HepG2 (cell line): ENCODE results near the gene FBLL1. TPM values are rescaled to one million over a fixed set of nuclear protein-coding genes. Genes with fewer than 3 reads are reported as not detected.
A peak's percentile ranks its signal among the peaks of the same experiment; 100 is the strongest.

Experiments used
- FOSL1 ChIP-seq: sonication (generic); formaldehyde crosslinking; IDR thresholded peaks from 2 replicates; pipeline ENCODE4 v1.9.0; 2021; ENCODE audit warnings: missing genetic modification reagents, borderline replicate concordance
- IRF2 ChIP-seq: IDR thresholded peaks from 2 replicates; pipeline ENCODE4 v1.6.1; 2018; ENCODE audit warnings: missing genetic modification reagents, missing compliant biosample characterization
- KLF6 ChIP-seq: IDR thresholded peaks from 2 replicates; pipeline ENCODE4 v1.8.0; 2016; ENCODE audit warnings: missing biosample characterization, missing genetic modification reagents
- MBD4 ChIP-seq: IDR thresholded peaks from 2 replicates; pipeline ENCODE4 v1.6.1; 2012; ENCODE audit warnings: low read length, inconsistent platforms, borderline replicate concordance
- MED1 ChIP-seq: sonication (generic); formaldehyde crosslinking; IDR thresholded peaks from 2 replicates; pipeline ENCODE4 v1.4.0; 2020; ENCODE audit warnings: missing genetic modification reagents
- MIXL1 ChIP-seq: IDR thresholded peaks from 2 replicates; pipeline ENCODE4 v1.6.1; 2016
- NRL ChIP-seq: sonication (generic); formaldehyde crosslinking; IDR thresholded peaks from 2 replicates; pipeline ENCODE4 v1.5.0; 2020; ENCODE audit warnings: missing genetic modification reagents, mild to moderate bottlenecking, moderate library complexity, borderline replicate concordance
- PAF1 ChIP-seq: IDR thresholded peaks from 2 replicates; pipeline ENCODE4 v1.6.1; 2016; ENCODE audit warnings: missing genetic modification reagents, missing compliant biosample characterization
- POGZ ChIP-seq: sonication (generic); formaldehyde crosslinking; IDR thresholded peaks from 2 replicates; pipeline ENCODE4 v1.4.0; 2020; ENCODE audit warnings: mild to moderate bottlenecking, missing genetic modification reagents
- THAP11 ChIP-seq: IDR thresholded peaks from 2 replicates; pipeline ENCODE4 v1.6.1; 2016; ENCODE audit warnings: missing biosample characterization, missing genetic modification reagents
- ZNF558 ChIP-seq: sonication (generic); formaldehyde crosslinking; IDR thresholded peaks from 2 replicates; pipeline ENCODE4 v1.9.0; 2022; ENCODE audit warnings: mild to moderate bottlenecking, missing genetic modification reagents, borderline replicate concordance
- ZNF747 ChIP-seq: sonication (generic); formaldehyde crosslinking; IDR thresholded peaks from 2 replicates; pipeline ENCODE4 v1.8.1; 2023; ENCODE audit warnings: missing genetic modification reagents, mild to moderate bottlenecking, borderline replicate concordance
- ZNF75D ChIP-seq: sonication (generic); formaldehyde crosslinking; IDR thresholded peaks from 2 replicates; pipeline ENCODE4 v1.8.1; 2023; ENCODE audit warnings: missing genetic modification reagents, mild to moderate bottlenecking, borderline replicate concordance
- ZNF839 ChIP-seq: sonication (generic); formaldehyde crosslinking; IDR thresholded peaks from 2 replicates; pipeline ENCODE4 v1.4.0; 2020; ENCODE audit warnings: missing genetic modification reagents, mild to moderate bottlenecking, borderline replicate concordance
- ZNF850 ChIP-seq: sonication (generic); formaldehyde crosslinking; conservative IDR thresholded peaks from 2 replicates; pipeline ENCODE4 v1.9.0; 2021; ENCODE audit warnings: mild to moderate bottlenecking, missing genetic modification reagents
- ZSCAN20 ChIP-seq: sonication (generic); formaldehyde crosslinking; IDR thresholded peaks from 2 replicates; pipeline ENCODE4 v1.4.0; 2020; ENCODE audit warnings: missing genetic modification reagents, mild to moderate bottlenecking, borderline replicate concordance
- ZSCAN29 ChIP-seq: sonication (generic); formaldehyde crosslinking; conservative IDR thresholded peaks from 2 replicates; pipeline ENCODE4 v1.4.0; 2020; ENCODE audit warnings: mild to moderate bottlenecking, missing genetic modification reagents
- ZSCAN9 ChIP-seq: IDR thresholded peaks from 2 replicates; pipeline ENCODE4 v1.6.1; 2016; ENCODE audit warnings: borderline replicate concordance
- polyA plus RNA-seq, 8 experiments: library from polyadenylated mRNA; depleted of rRNA in 3 of 8; stranded (reverse) in 7 of 8; unstranded in 1 of 8; fragments of >200 nt; fragmentation: Illumina TruSeq in 4 of 8; extraction: Trizol in 4 of 8; gene quantifications; 2 replicates each; pipeline versions ENCODE4 v1.2.1 to v1.2.3, GENCODE V29; 2011 to 2016; ENCODE audit warnings: low read depth in 4 of 8, missing spikeins in 1 of 8, mixed read lengths in 1 of 8; ENCODE audit not compliant: insufficient read depth in 1 of 8
- total RNA-seq, 5 experiments: library from RNA; depleted of rRNA; stranded (reverse); fragments of >200 nt; fragmentation: Illumina TruSeq; extraction: Trizol; gene quantifications; 2 replicates each; pipeline ENCODE4 v1.2.3, GENCODE V29; 2016; ENCODE audit warnings: low read depth in 1 of 5
- TF ChIP-seq, protein P1 (sequence below): sonication (generic); formaldehyde crosslinking; IDR thresholded peaks from 2 replicates; pipeline ENCODE4 v1.5.1; 2020; ENCODE audit warnings: mild to moderate bottlenecking, missing genetic modification reagents, moderate library complexity
- TF ChIP-seq, protein P2 (sequence below): sonication (generic); formaldehyde crosslinking; conservative IDR thresholded peaks from 2 replicates; pipeline ENCODE4 v1.4.0; 2020; ENCODE audit warnings: missing genetic modification reagents
- TF ChIP-seq, protein P3 (sequence below): sonication (generic); formaldehyde crosslinking; IDR thresholded peaks from 2 replicates; pipeline ENCODE4 v1.4.0; 2020; ENCODE audit warnings: missing genetic modification reagents

The FBLL1 gene
- total and polyA plus RNA-seq, 2 of the 13 experiments (the other 11 are each of a cell fraction or from before 2014, with no cell fraction given): 0.17 to 0.18 TPM

DNA sequence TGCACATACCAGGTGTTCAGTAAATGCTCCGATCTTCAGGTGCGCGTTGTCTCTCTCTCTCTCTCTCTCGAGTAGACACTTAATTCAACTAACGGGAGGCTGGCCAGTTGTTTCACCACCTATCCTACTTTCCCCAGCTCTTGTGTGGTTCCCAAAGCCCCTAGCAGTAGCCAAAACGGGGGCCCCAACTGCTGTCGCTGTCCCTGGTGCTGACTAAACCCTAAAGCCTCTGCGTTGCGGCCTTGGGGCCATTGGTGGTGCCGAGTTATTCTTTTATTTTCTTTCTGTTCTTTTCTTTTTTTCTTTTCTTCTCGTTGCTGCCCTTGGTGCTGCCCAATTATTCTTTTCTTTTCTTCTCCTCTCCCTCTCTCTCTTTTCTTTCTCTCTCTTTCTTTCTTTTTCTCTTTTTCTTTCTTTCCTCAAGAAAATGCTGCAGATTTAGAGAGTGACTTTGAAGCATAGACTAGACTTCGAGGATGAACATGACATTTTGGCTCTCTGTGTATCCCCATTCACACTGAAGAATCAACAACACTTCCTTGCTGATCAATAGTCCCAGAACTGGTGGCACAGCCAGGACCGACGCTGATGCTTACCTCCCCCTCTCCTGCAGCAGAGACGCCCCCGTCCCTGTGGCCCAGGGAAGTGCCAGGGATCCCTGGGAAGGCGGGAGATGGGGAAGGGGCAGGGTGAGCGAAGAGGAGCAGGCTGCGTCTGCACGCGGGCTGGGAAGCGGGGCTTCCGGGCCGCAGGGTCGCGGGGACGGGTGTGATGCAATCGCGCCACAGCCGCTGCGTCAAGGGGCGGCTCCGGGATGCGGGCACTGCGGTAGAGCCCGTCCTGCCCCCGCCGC, at the start of gene FBLL1 (continued):
- 0 out of 2 replicates have a peak, but pooled peaks have one; percentile 13 for TF ChIP-seq POGZ (CRISPR knock-in tag)
- no peak for TF ChIP-seq FOSL1 (CRISPR knock-in tag)
- no peak for TF ChIP-seq MBD4
- peak; percentile 87 for TF ChIP-seq KLF6 (CRISPR knock-in tag)
- no peak for TF ChIP-seq ZNF75D (CRISPR knock-in tag)
- no peak for TF ChIP-seq NRL (CRISPR knock-in tag)
- peak; percentile 47; the same call in 1 of the 2 replicates for TF ChIP-seq ZSCAN20 (CRISPR knock-in tag)
- TF ChIP-seq ZNF850: no peak
- TF ChIP-seq ZSCAN29 (CRISPR knock-in tag): no peak
- TF ChIP-seq PAF1 (CRISPR knock-in tag): no peak
- 0 out of 2 replicates have a peak, but pooled peaks have one; percentile 33 for TF ChIP-seq MIXL1 (CRISPR knock-in tag)
- 0 out of 2 replicates have a peak, but pooled peaks have one; percentile 26 for TF ChIP-seq THAP11
- TF ChIP-seq MED1 (CRISPR knock-in tag): peak; percentile 30; the same call in 1 of the 2 replicates
- TF ChIP-seq ZNF558: peak; percentile 70; the same call in 1 of the 2 replicates
- TF ChIP-seq ZNF839 (CRISPR knock-in tag): no peak
- TF ChIP-seq IRF2 (CRISPR knock-in tag): peak; percentile 22; the same call in 1 of the 2 replicates
- TF ChIP-seq, protein P1, sequence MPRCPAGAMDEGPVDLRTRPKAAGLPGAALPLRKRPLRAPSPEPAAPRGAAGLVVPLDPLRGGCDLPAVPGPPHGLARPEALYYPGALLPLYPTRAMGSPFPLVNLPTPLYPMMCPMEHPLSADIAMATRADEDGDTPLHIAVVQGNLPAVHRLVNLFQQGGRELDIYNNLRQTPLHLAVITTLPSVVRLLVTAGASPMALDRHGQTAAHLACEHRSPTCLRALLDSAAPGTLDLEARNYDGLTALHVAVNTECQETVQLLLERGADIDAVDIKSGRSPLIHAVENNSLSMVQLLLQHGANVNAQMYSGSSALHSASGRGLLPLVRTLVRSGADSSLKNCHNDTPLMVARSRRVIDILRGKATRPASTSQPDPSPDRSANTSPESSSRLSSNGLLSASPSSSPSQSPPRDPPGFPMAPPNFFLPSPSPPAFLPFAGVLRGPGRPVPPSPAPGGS: 0 out of 2 replicates have a peak, but pooled peaks have one; percentile 35
- peak; percentile 90 for TF ChIP-seq ZSCAN9 (CRISPR knock-in tag)
- TF ChIP-seq, protein P2, sequence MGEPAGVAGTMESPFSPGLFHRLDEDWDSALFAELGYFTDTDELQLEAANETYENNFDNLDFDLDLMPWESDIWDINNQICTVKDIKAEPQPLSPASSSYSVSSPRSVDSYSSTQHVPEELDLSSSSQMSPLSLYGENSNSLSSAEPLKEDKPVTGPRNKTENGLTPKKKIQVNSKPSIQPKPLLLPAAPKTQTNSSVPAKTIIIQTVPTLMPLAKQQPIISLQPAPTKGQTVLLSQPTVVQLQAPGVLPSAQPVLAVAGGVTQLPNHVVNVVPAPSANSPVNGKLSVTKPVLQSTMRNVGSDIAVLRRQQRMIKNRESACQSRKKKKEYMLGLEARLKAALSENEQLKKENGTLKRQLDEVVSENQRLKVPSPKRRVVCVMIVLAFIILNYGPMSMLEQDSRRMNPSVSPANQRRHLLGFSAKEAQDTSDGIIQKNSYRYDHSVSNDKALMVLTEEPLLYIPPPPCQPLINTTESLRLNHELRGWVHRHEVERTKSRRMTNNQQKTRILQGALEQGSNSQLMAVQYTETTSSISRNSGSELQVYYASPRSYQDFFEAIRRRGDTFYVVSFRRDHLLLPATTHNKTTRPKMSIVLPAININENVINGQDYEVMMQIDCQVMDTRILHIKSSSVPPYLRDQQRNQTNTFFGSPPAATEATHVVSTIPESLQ: 0 out of 2 replicates have a peak, but pooled peaks have one; percentile 42
- 0 out of 2 replicates have a peak, but pooled peaks have one; percentile 27 for TF ChIP-seq ZNF747 (CRISPR knock-in tag)
- TF ChIP-seq, protein P3, sequence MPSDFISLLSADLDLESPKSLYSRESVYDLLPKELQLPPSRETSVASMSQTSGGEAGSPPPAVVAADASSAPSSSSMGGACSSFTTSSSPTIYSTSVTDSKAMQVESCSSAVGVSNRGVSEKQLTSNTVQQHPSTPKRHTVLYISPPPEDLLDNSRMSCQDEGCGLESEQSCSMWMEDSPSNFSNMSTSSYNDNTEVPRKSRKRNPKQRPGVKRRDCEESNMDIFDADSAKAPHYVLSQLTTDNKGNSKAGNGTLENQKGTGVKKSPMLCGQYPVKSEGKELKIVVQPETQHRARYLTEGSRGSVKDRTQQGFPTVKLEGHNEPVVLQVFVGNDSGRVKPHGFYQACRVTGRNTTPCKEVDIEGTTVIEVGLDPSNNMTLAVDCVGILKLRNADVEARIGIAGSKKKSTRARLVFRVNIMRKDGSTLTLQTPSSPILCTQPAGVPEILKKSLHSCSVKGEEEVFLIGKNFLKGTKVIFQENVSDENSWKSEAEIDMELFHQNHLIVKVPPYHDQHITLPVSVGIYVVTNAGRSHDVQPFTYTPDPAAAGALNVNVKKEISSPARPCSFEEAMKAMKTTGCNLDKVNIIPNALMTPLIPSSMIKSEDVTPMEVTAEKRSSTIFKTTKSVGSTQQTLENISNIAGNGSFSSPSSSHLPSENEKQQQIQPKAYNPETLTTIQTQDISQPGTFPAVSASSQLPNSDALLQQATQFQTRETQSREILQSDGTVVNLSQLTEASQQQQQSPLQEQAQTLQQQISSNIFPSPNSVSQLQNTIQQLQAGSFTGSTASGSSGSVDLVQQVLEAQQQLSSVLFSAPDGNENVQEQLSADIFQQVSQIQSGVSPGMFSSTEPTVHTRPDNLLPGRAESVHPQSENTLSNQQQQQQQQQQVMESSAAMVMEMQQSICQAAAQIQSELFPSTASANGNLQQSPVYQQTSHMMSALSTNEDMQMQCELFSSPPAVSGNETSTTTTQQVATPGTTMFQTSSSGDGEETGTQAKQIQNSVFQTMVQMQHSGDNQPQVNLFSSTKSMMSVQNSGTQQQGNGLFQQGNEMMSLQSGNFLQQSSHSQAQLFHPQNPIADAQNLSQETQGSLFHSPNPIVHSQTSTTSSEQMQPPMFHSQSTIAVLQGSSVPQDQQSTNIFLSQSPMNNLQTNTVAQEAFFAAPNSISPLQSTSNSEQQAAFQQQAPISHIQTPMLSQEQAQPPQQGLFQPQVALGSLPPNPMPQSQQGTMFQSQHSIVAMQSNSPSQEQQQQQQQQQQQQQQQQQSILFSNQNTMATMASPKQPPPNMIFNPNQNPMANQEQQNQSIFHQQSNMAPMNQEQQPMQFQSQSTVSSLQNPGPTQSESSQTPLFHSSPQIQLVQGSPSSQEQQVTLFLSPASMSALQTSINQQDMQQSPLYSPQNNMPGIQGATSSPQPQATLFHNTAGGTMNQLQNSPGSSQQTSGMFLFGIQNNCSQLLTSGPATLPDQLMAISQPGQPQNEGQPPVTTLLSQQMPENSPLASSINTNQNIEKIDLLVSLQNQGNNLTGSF (CRISPR knock-in tag): peak; percentile 69; the same call in 1 of the 2 replicates
